ENCODE data around the gene RPS6KA2.

GRCh38 chr6:166655251-166655650 lies 28.2 kb upstream of the RPS6KA2 start:
- no peak for TF ChIP-seq CTCF (IDR thresholded peaks at IDR 0.05)
- no peak for TF ChIP-seq POLR2AphosphoS5 (IDR thresholded peaks at IDR 0.05)
- TF ChIP-seq POLR2A (IDR thresholded peaks at IDR 0.05) = no peak

All from breast epithelium (tissue), 3 donors.